ENCODE data around the gene STARD9.
"Not testable (repeated sequence)": the region's sequence is repeated elsewhere in the genome, so short reads cannot be mapped to it uniquely, and the experiment has no call there.

Gene STARD9

GRCh38 chr15:42632105-42632675 is 56.8 kb downstream of the STARD9 start:
- no peak for DNase-seq

GRCh38 chr15:42640109-42640508 is 64.7 kb downstream of the STARD9 start:
- no peak for DNase-seq

GRCh38 chr15:42650208-42651066 is 75.0 kb downstream of the STARD9 start:
- peak; percentile 80 for DNase-seq

GRCh38 chr15:42665827-42666226 is 90.4 kb downstream of the STARD9 start:
- DNase-seq = no peak

GRCh38 chr15:42667855-42668254 is 92.4 kb downstream of the STARD9 start:
- no peak for DNase-seq

- DNase-seq = no peak
Measured at GRCh38 chr15:42670451-42670850, 95.0 kb downstream of the STARD9 start.

- no peak for DNase-seq
Measured at GRCh38 chr15:42672444-42672843, 97.0 kb downstream of the STARD9 start.

GRCh38 chr15:42674472-42674871 is 99.1 kb downstream of the STARD9 start:
- DNase-seq = no peak

- no peak for DNase-seq
Measured at GRCh38 chr15:42675021-42675420, 99.6 kb downstream of the STARD9 start.

DNA sequence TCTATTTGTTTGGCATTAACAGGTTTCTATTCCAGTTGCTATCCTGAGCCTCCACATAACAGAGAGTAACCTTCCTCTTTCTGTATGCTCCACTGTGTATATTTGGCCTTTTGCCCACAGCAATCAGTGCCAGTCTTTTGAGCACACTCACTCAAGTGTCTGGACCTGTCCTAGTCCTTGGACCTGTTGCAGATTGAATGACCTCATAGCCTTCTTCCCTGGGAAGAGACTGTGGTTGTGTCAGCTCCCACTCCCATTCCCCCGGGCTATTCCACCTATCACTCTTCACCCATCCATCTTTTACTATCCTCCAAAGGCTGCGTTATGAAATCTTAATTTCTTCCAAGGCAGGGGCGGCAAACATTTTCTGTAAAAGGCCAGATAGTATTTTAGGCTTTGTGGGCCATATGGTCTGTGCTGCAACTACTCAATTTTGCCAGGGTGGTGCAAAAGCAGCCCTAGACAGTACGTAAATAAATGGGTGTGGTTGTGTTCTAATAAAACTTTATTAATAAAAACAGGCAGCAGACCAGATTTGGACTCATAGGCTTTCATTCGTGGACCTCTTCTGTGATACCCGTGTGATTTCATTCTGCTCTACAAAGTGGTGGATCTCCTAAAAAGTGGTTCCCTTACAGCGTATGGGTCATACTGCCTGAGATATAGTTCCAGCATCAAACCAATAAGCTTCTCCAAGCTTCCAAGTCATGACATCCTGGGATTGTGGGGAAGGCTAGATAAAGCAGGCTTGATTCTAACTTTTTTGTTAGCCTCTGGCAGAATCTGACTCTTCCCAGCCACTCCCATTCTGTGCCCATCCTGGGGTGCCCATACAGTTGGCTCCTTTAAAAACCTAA is 104.1 kb downstream of the STARD9 start:
- no peak for DNase-seq

GRCh38 chr15:42680142-42680482 is 104.7 kb downstream of the STARD9 start:
- DNase-seq = not testable (repeated sequence)

GRCh38 chr15:42681119-42681518 is 105.7 kb downstream of the STARD9 start:
- DNase-seq = no peak

DNA sequence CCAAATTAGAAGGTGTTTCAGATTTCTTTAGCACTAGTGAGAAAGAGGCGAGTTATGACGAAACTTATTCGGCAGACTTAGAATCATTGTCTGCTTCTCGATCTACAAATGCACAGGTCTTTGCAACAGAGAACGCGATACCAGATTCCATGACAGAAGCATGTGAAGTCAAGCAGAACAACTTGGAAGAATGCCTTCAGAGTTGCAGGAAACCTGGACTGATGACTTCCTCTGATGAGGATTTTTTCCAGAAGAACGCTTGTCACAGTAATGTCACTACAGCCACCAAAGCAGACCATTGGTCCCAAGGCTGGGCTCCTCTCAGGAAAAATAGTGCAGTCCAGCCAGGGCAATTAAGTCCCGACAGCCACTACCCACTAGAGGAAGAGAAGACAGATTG is 110.9 kb downstream of the STARD9 start:
- no peak for DNase-seq

- DNase-seq = no peak
Measured at GRCh38 chr15:42687740-42688139, 112.3 kb downstream of the STARD9 start.

GRCh38 chr15:42688301-42688700 is 112.9 kb downstream of the STARD9 start:
- no peak for DNase-seq

DNA sequence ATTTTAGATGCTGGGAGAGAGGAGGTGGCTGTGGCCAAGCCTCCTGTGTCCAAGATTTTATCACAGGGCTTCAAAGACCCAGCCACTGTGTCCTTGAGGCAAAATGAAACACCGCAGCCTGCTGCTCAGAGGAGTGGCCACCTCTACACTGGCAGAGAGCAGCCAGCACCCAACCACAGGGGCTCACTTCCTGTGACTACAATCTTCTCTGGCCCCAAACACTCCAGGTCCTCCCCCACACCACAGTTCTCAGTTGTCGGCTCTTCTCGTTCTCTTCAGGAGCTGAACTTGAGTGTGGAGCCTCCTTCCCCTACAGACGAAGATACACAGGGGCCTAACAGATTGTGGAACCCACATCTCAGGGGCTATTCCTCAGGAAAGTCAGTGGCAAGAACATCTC is 115.9 kb downstream of the STARD9 start:
- DNase-seq = no peak

DNA sequence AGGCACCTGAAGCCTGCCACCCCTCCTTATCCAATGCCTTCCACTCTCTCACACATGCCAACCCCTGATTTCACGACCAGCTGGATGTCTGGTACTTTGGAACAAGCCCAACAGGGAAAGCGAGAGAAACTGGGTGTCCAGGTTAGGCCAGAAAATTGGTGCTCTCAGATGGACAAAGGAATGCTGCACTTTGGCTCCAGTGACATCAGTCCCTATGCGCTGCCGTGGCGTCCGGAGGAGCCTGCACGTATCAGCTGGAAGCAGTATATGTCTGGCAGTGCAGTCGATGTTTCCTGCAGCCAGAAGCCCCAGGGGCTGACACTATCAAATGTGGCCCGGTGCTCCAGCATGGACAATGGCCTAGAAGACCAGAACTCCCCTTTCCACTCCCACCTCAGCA is 116.4 kb downstream of the STARD9 start:
- DNase-seq = no peak

- no peak for DNase-seq
Measured at GRCh38 chr15:42692536-42692935, 117.1 kb downstream of the STARD9 start.

- no peak for DNase-seq
Measured at GRCh38 chr15:42692997-42693396, 117.6 kb downstream of the STARD9 start.

- no peak for DNase-seq
Measured at GRCh38 chr15:42693496-42693895, 118.1 kb downstream of the STARD9 start.

DNA sequence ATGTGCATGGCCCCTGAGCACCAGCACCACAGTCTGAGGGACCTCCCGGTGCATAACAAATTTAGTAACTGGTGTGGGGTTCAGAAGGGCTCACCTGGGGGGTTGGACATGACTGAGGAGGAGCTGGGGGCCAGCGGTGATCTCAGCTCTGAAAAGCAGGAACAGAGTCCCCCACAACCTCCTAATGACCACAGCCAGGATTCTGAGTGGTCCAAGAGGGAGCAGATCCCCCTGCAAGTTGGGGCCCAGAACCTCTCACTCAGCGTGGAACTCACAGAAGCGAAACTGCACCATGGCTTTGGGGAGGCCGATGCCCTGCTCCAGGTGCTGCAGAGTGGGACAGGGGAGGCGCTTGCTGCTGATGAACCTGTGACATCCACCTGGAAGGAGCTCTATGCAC is 118.5 kb downstream of the STARD9 start:
- no peak for DNase-seq

DNA sequence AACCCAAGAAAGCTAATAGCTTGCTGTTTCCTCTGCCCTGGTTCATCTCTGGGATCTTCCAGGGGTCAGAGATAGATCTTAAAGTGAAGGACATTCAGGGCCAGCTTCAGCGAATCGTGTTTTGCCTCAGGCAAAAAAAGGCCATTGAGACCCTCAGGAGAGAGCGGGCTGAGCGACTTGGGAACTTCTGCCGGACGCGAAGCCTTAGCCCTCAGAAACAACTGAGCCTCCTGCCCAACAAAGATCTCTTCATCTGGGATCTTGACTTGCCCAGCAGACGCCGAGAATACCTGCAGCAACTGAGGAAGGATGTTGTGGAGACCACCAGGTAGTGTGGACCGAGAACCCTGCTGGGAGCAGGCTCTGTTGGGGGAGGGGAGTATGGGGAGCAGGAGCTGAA is 119.0 kb downstream of the STARD9 start:
- no peak for DNase-seq

DNA sequence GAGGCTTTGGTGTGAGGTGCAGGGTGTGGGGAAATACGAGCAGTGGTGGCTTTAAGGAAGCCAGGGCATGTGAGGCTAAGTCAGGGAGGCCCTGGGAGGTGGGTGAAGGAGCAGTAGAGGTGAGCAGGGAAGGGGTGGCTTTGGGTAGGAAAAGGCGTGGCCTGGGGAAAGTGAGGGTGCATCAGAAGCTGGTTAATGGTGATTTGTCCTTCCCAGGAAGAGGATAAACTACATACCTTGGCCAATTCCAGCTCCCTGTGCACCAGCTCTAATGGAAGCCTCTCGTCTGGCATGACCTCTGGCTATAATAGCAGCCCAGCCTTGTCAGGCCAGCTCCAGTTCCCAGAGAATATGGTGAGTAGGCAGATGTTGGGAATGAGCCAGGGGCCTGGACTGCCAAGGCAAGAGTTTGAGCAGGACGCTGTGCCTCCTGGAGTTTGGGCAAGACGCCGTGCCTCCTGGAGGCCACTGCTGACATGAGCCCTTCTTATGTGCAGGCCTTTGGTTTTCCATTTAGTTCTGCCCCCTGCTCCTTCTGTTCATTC is 120.2 kb downstream of the STARD9 start:
- DNase-seq = no peak

GRCh38 chr15:42696626-42697025 is 121.2 kb downstream of the STARD9 start:
- no peak for DNase-seq
